Mammary epithelial cell (primary cell): ENCODE data around the gene POLR2J2.
"Not testable (repeated sequence)": the region's sequence is repeated elsewhere in the genome, so short reads cannot be mapped to it uniquely, and the experiment has no call there.

Source experiments
- EZH2 ChIP-seq: IDR thresholded peaks from 2 replicates; pipeline ENCODE4 v1.6.1; 2012; ENCODE audit warnings: low read length, inconsistent platforms, borderline replicate concordance
- TF ChIP-seq, protein P1 (sequence below), 2 donors: IDR thresholded peaks in 1 of 2; conservative IDR thresholded peaks in 1 of 2; 2 replicates each; pipeline ENCODE4 v1.5.1; 2011 to 2012; ENCODE audit warnings: inconsistent platforms in 2 of 2, low read length in 2 of 2, mild to moderate bottlenecking in 2 of 2, control low read depth in 1 of 2, low read depth in 1 of 2; ENCODE audit not compliant: insufficient read depth in 1 of 2; ENCODE audit errors: extremely low read depth in 1 of 2

DNA sequence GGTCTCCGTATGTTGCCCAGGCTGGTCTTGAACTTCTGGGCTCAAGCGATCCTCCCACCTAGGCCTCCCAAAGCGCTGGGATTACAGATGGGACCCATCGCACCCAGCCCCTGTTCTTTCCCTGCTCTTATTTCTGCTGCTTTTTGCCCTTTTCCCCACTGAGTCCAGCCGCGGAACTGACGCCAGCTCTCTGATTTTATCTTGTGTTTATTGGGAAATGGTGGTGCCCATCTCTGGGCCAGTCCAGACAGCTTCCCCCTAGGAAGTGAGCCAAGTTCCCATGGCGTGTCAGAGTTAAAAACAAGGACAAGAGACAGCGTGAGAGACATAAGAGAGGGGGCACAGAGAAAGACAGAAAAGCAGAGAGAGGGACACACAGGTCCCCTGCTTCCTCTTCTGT, 40.8 kb downstream of the POLR2J2 start:
- TF ChIP-seq, protein P1, sequence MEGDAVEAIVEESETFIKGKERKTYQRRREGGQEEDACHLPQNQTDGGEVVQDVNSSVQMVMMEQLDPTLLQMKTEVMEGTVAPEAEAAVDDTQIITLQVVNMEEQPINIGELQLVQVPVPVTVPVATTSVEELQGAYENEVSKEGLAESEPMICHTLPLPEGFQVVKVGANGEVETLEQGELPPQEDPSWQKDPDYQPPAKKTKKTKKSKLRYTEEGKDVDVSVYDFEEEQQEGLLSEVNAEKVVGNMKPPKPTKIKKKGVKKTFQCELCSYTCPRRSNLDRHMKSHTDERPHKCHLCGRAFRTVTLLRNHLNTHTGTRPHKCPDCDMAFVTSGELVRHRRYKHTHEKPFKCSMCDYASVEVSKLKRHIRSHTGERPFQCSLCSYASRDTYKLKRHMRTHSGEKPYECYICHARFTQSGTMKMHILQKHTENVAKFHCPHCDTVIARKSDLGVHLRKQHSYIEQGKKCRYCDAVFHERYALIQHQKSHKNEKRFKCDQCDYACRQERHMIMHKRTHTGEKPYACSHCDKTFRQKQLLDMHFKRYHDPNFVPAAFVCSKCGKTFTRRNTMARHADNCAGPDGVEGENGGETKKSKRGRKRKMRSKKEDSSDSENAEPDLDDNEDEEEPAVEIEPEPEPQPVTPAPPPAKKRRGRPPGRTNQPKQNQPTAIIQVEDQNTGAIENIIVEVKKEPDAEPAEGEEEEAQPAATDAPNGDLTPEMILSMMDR (conservative IDR thresholded peaks at IDR 0.05 in 1 of 2, IDR thresholded peaks at IDR 0.05 in 1 of 2; ENCODE audit: extremely low read depth in 1 of 2, insufficient read depth in 1 of 2, low read depth in 1 of 2, low read length in 2 of 2): not testable (repeated sequence)
- TF ChIP-seq EZH2: not testable (repeated sequence)
